Measurements from ENCODE around the gene USPL1. TPM values are rescaled to one million over a fixed set of nuclear protein-coding genes. Genes with fewer than 3 reads are reported as not detected.
"Not testable (repeated sequence)": the region's sequence is repeated elsewhere in the genome, so short reads cannot be mapped to it uniquely, and the experiment has no call there.

The USPL1 gene
- total RNA-seq, 1 donor from 2014 or later, result 33.1 TPM

- no peak for TF ChIP-seq CTCF (IDR thresholded peaks at IDR 0.05; ENCODE audit: insufficient read depth, low read length, poor library complexity, severe bottlenecking)
- Histone ChIP-seq H3K36me3 (ENCODE audit: control insufficient read depth, insufficient read depth, low read length) (no peaks in the 10 kb centered on the region), H3K4me3 (ENCODE audit: low read depth, low read length) (no peak overlapping the region), H3K27me3 (ENCODE audit: control insufficient read depth, insufficient read depth, low read length) (no peaks in the 10 kb centered on the region)
- no peak for DNase-seq (ENCODE audit: low read depth)
Observed at GRCh38 chr13:30587231-30587630, 30.5 kb upstream of the USPL1 start.

GRCh38 chr13:30587739-30588138, 30.0 kb upstream of the USPL1 start:
- no peak overlapping the region for H3K4me3 ChIP-seq (ENCODE audit: low read depth, low read length)
- H3K27me3 ChIP-seq (ENCODE audit: control insufficient read depth, insufficient read depth, low read length), result no peaks in the 10 kb centered on the region
- H3K36me3 ChIP-seq (ENCODE audit: control insufficient read depth, insufficient read depth, low read length), result no peaks in the 10 kb centered on the region
- TF ChIP-seq CTCF (IDR thresholded peaks at IDR 0.05; ENCODE audit: insufficient read depth, low read length, poor library complexity, severe bottlenecking), result no peak
- DNase-seq (ENCODE audit: low read depth), result no peak

- Histone ChIP-seq H3K27me3 (ENCODE audit: control insufficient read depth, insufficient read depth, low read length) (no peaks in the 10 kb centered on the region), H3K36me3 (ENCODE audit: control insufficient read depth, insufficient read depth, low read length) (no peaks in the 10 kb centered on the region), H3K4me3 (ENCODE audit: low read depth, low read length) (no peak overlapping the region)
- no peak for DNase-seq (ENCODE audit: low read depth)
- TF ChIP-seq CTCF (IDR thresholded peaks at IDR 0.05; ENCODE audit: insufficient read depth, low read length, poor library complexity, severe bottlenecking), result no peak
Observed at GRCh38 chr13:30593001-30593400, 24.7 kb upstream of the USPL1 start.

- no peak for TF ChIP-seq CTCF (IDR thresholded peaks at IDR 0.05; ENCODE audit: insufficient read depth, low read length, poor library complexity, severe bottlenecking)
- no peak for DNase-seq (ENCODE audit: low read depth)
- Histone ChIP-seq H3K27me3 (ENCODE audit: control insufficient read depth, insufficient read depth, low read length) (no peaks in the 10 kb centered on the region), H3K36me3 (ENCODE audit: control insufficient read depth, insufficient read depth, low read length) (no peaks in the 10 kb centered on the region), H3K4me3 (ENCODE audit: low read depth, low read length) (no peak overlapping the region)
Observed at GRCh38 chr13:30600496-30600895, 17.2 kb upstream of the USPL1 start.

GRCh38 chr13:30601836-30602235, 15.9 kb upstream of the USPL1 start:
- Histone ChIP-seq H3K4me3 (ENCODE audit: low read depth, low read length) (no peak overlapping the region), H3K36me3 (ENCODE audit: control insufficient read depth, insufficient read depth, low read length) (no peaks in the 10 kb centered on the region), H3K27me3 (ENCODE audit: control insufficient read depth, insufficient read depth, low read length) (no peaks in the 10 kb centered on the region)
- TF ChIP-seq CTCF (IDR thresholded peaks at IDR 0.05; ENCODE audit: insufficient read depth, low read length, poor library complexity, severe bottlenecking), result no peak
- no peak for DNase-seq (ENCODE audit: low read depth)

GRCh38 chr13:30605052-30605451, 12.7 kb upstream of the USPL1 start:
- TF ChIP-seq CTCF (IDR thresholded peaks at IDR 0.05; ENCODE audit: insufficient read depth, low read length, poor library complexity, severe bottlenecking), result no peak
- H3K36me3 ChIP-seq (ENCODE audit: control insufficient read depth, insufficient read depth, low read length), result no peaks in the 10 kb centered on the region

GRCh38 chr13:30607186-30607585, 10.5 kb upstream of the USPL1 start:
- H3K4me3 ChIP-seq (ENCODE audit: low read depth, low read length); DNase-seq (ENCODE audit: low read depth); H3K36me3 ChIP-seq (ENCODE audit: control insufficient read depth, insufficient read depth, low read length): not testable (repeated sequence)

More at GRCh38 chr13:30605052-30605451, 12.7 kb upstream of the USPL1 start:
- DNase-seq (ENCODE audit: low read depth), result no peak
- no peak overlapping the region for H3K4me3 ChIP-seq (ENCODE audit: low read depth, low read length)
- no peaks in the 10 kb centered on the region for H3K27me3 ChIP-seq (ENCODE audit: control insufficient read depth, insufficient read depth, low read length)

More at GRCh38 chr13:30607186-30607585, 10.5 kb upstream of the USPL1 start:
- not testable (repeated sequence) for H3K27me3 ChIP-seq (ENCODE audit: control insufficient read depth, insufficient read depth, low read length)

Measured in kidney epithelial cell (primary cell).